H9 (cell line): ENCODE data around the gene CDC40. TPM values are rescaled to one million over a fixed set of nuclear protein-coding genes. Genes with fewer than 3 reads are reported as not detected.

Experiments
- DNase-seq: peaks from one replicate; pipeline ENCODE4 v3.0.0-alpha.2; 2017
- H2AFZ ChIP-seq: one replicate; pipeline ENCODE4 v1.6.1; 2013; ENCODE audit warnings: mild to moderate bottlenecking, low read length, control low read depth, moderate library complexity
- H2AK5ac ChIP-seq: 2 replicates; pipeline ENCODE4 v1.6.1; 2013; ENCODE audit warnings: low read length, control low read depth, mixed read lengths; ENCODE audit not compliant: insufficient read length
- H2BK120ac ChIP-seq: one replicate; pipeline ENCODE4 v1.6.1; 2013; ENCODE audit warnings: low read depth, mild to moderate bottlenecking, low read length, control low read depth, inconsistent platforms; ENCODE audit not compliant: poor library complexity, severe bottlenecking
- H2BK12ac ChIP-seq: 2 replicates; pipeline ENCODE4 v1.6.1; 2013; ENCODE audit warnings: low read length, control low read depth, mixed read lengths, low read depth; ENCODE audit not compliant: insufficient read length
- H2BK15ac ChIP-seq: 2 replicates; pipeline ENCODE4 v1.6.1; 2013; ENCODE audit warnings: low read depth, low read length, control low read depth
- H2BK20ac ChIP-seq: one replicate; pipeline ENCODE4 v1.6.1; 2013; ENCODE audit warnings: low read depth, mild to moderate bottlenecking, low read length, control low read depth, inconsistent platforms; ENCODE audit not compliant: poor library complexity, severe bottlenecking
- H2BK5ac ChIP-seq: 2 replicates; pipeline ENCODE4 v1.6.1; 2013; ENCODE audit warnings: low read length, control low read depth, mixed read lengths; ENCODE audit not compliant: insufficient read length
- H3K14ac ChIP-seq: 2 replicates; pipeline ENCODE4 v1.6.1; 2013; ENCODE audit warnings: low read length, control low read depth; ENCODE audit not compliant: insufficient read depth
- H3K18ac ChIP-seq: 2 replicates; pipeline ENCODE4 v1.6.1; 2013; ENCODE audit warnings: low read depth, mild to moderate bottlenecking, mixed read lengths, low read length, control low read depth; ENCODE audit not compliant: insufficient read length
- H3K23ac ChIP-seq: 2 replicates; pipeline ENCODE4 v1.6.1; 2013; ENCODE audit warnings: low read length, control low read depth, mixed read lengths, low read depth; ENCODE audit not compliant: insufficient read length
- H3K23me2 ChIP-seq: 2 replicates; pipeline ENCODE4 v1.6.1; 2013; ENCODE audit warnings: low read depth, mild to moderate bottlenecking, mixed read lengths, low read length, control low read depth; ENCODE audit not compliant: insufficient read length, poor library complexity, severe bottlenecking
- H3K27ac ChIP-seq: 2 replicates; pipeline ENCODE4 v1.5.1; 2013; ENCODE audit warnings: low read length, control low read depth, mixed read lengths, low read depth; ENCODE audit not compliant: insufficient read length
- H3K27me3 ChIP-seq: 2 replicates; pipeline ENCODE4 v1.6.1; 2013; ENCODE audit warnings: low read length, control low read depth, inconsistent platforms; ENCODE audit not compliant: insufficient read depth
- H3K4ac ChIP-seq: 2 replicates; pipeline ENCODE4 v1.6.1; 2013; ENCODE audit warnings: low read depth, mild to moderate bottlenecking, control low read depth, inconsistent platforms, low read length, moderate library complexity
- H3K4me1 ChIP-seq: 2 replicates; pipeline ENCODE4 v1.6.1; 2013; ENCODE audit warnings: low read length, control low read depth, inconsistent platforms; ENCODE audit not compliant: insufficient read depth
- H3K4me2 ChIP-seq: 2 replicates; pipeline ENCODE4 v1.6.1; 2013; ENCODE audit warnings: low read length, control low read depth, mixed read lengths; ENCODE audit not compliant: insufficient read length, insufficient read depth
- H3K56ac ChIP-seq: 2 replicates; pipeline ENCODE4 v1.6.1; 2013; ENCODE audit warnings: low read depth, mild to moderate bottlenecking, mixed read lengths, low read length, control low read depth; ENCODE audit not compliant: insufficient read length
- H3K79me1 ChIP-seq: 2 replicates; pipeline ENCODE4 v1.6.1; 2013; ENCODE audit warnings: low read depth, mild to moderate bottlenecking, moderate library complexity, low read length, control low read depth, inconsistent platforms; ENCODE audit not compliant: insufficient read depth, poor library complexity, severe bottlenecking
- H3K79me2 ChIP-seq: 2 replicates; pipeline ENCODE4 v1.6.1; 2013; ENCODE audit warnings: low read length, control low read depth, inconsistent platforms; ENCODE audit not compliant: insufficient read depth
- H3K9ac ChIP-seq: 2 replicates; pipeline ENCODE4 v1.6.1; 2013; ENCODE audit warnings: low read length, control low read depth, mixed read lengths; ENCODE audit not compliant: insufficient read length; ENCODE audit errors: extremely low read depth
- H3K9me3 ChIP-seq: one replicate; pipeline ENCODE4 v1.6.1; 2013; ENCODE audit warnings: low read depth, low read length, inconsistent platforms; ENCODE audit not compliant: control insufficient read depth
- H3T11ph ChIP-seq: one replicate; pipeline ENCODE4 v1.6.1; 2013; ENCODE audit warnings: mild to moderate bottlenecking, low read length, control low read depth, inconsistent platforms
- H4K20me1 ChIP-seq: one replicate; pipeline ENCODE4 v1.6.1; 2013; ENCODE audit not compliant: control insufficient read depth, insufficient read length, insufficient read depth
- H4K5ac ChIP-seq: 2 replicates; pipeline ENCODE4 v1.6.1; 2013; ENCODE audit warnings: low read depth, mild to moderate bottlenecking, mixed read lengths, low read length, control low read depth; ENCODE audit not compliant: insufficient read length
- H4K8ac ChIP-seq: replicated peaks from 2 replicates; pipeline ENCODE4 v1.6.1; 2013; ENCODE audit warnings: low read length, control low read depth, mixed read lengths, low read depth; ENCODE audit not compliant: insufficient read length
- H4K91ac ChIP-seq: 2 replicates; pipeline ENCODE4 v1.6.1; 2013; ENCODE audit warnings: low read depth, mild to moderate bottlenecking, moderate library complexity, mixed read lengths, low read length, control low read depth; ENCODE audit not compliant: insufficient read length
- H3K27ac Mint-ChIP-seq, 3 experiments: 2 replicates in 2 of 3; 3 replicates in 1 of 3; pipeline ENCODE4 v1.8.0; 2020 to 2021; ENCODE audit warnings: mixed read lengths in 3 of 3, mild to moderate bottlenecking in 1 of 3, moderate library complexity in 1 of 3
- H3K27me3 Mint-ChIP-seq: 2 replicates; pipeline ENCODE4 v1.8.0; 2021; ENCODE audit warnings: low read depth, mild to moderate bottlenecking, moderate library complexity, mixed read lengths
- H3K36me3 Mint-ChIP-seq, 3 experiments: 2 replicates in 2 of 3; 3 replicates in 1 of 3; pipeline ENCODE4 v1.8.0; 2020 to 2021; ENCODE audit warnings: low read depth in 3 of 3, mixed read lengths in 3 of 3; ENCODE audit not compliant: insufficient read depth in 1 of 3
- H3K4me1 Mint-ChIP-seq, 2 experiments: 2 replicates each; pipeline ENCODE4 v1.8.0; 2020; ENCODE audit warnings: mixed read lengths in 2 of 2
- H3K4me3 Mint-ChIP-seq, 2 experiments: 2 replicates in 1 of 2; 3 replicates in 1 of 2; pipeline ENCODE4 v1.8.0; 2020 to 2021; ENCODE audit warnings: mild to moderate bottlenecking in 2 of 2, mixed read lengths in 2 of 2, moderate library complexity in 1 of 2
- H3K9me3 Mint-ChIP-seq, 2 experiments: 2 replicates in 1 of 2; 3 replicates in 1 of 2; pipeline ENCODE4 v1.8.0; 2020; ENCODE audit warnings: mild to moderate bottlenecking in 2 of 2, mixed read lengths in 2 of 2, moderate library complexity in 1 of 2
- WGBS: extraction: QIAGEN DNeasy Blood & Tissue Kit; methylation state at CpG from one replicate; pipeline ENCODE4 v1.1.7; 2013; ENCODE audit warnings: missing lambda C conversion rate, low lambda C conversion rate, mixed read lengths; ENCODE audit not compliant: insufficient read length; ENCODE audit errors: extremely low coverage; 5-methylcytosine and 5-hydroxymethylcytosine counted together
- total RNA-seq: library from RNA; stranded (reverse); gene quantifications from 2 replicates; pipeline ENCODE4 v1.2.1, GENCODE V29; 2021
- TF ChIP-seq, protein P1 (sequence below): fragments of 200-600 bp; sonication (generic); conservative IDR thresholded peaks from 3 replicates; pipeline ENCODE4 v1.8.0; 2021; ENCODE audit warnings: antibody characterized with exemption, mild to moderate bottlenecking

The CDC40 gene
- total RNA-seq, 1 experiment from 2014 or later: 23.5 TPM

DNA sequence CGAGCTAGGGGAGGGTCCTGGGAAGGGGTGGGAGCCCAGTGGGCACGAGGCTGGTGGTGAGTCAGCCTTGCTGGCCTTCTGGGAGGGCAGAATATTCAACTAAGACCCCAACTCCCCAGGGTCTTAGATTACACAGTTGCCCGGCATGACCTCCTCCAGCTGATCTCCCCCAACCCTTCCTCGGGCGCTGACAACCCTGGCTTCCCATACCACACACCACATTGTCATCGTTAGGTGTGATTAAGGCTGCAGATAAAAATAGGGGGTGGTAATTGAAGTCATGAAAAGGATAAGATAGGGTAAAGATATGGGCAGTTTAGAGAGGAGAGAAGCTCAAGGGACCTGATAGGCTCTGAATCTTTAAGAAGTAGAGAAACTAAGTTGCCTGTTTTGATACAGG, 10.5 kb downstream of the CDC40 start:
- no peak overlapping the region for H2BK120ac ChIP-seq
- peaks cover 6% of the 10 kb centered on the region; the same call in 1 of the 2 replicates for H3K79me2 ChIP-seq
- H2BK15ac ChIP-seq: no peak overlapping the region
- no peak overlapping the region for H3K4me2 ChIP-seq
- H2AK5ac ChIP-seq: no peak overlapping the region
- Mint-ChIP-seq H3K27me3 (no peaks in the 10 kb centered on the region), H3K27ac (no peak overlapping the region), H3K4me1 (peaks cover 5 to 6% of the 10 kb centered on the region in 2 experiments), H3K9me3 (no peaks in the 10 kb centered on the region), H3K36me3 (peaks cover 9 to 16% (median 12%) of the 10 kb centered on the region in 3 experiments; a peak in 5 of 7 replicates), H3K4me3 (no peak overlapping the region)
- H3K4ac ChIP-seq: no peak overlapping the region
- no peak for DNase-seq
- TF ChIP-seq, protein P1, sequence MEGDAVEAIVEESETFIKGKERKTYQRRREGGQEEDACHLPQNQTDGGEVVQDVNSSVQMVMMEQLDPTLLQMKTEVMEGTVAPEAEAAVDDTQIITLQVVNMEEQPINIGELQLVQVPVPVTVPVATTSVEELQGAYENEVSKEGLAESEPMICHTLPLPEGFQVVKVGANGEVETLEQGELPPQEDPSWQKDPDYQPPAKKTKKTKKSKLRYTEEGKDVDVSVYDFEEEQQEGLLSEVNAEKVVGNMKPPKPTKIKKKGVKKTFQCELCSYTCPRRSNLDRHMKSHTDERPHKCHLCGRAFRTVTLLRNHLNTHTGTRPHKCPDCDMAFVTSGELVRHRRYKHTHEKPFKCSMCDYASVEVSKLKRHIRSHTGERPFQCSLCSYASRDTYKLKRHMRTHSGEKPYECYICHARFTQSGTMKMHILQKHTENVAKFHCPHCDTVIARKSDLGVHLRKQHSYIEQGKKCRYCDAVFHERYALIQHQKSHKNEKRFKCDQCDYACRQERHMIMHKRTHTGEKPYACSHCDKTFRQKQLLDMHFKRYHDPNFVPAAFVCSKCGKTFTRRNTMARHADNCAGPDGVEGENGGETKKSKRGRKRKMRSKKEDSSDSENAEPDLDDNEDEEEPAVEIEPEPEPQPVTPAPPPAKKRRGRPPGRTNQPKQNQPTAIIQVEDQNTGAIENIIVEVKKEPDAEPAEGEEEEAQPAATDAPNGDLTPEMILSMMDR: no peak
- H3K56ac ChIP-seq: no peak overlapping the region
- no peak overlapping the region for H3T11ph ChIP-seq
- H2BK5ac ChIP-seq: no peak overlapping the region
- no peak overlapping the region for H2BK20ac ChIP-seq
- no peak overlapping the region for H4K91ac ChIP-seq
- H3K23me2 ChIP-seq: no peaks in the 10 kb centered on the region
- no peaks in the 10 kb centered on the region for H3K4me1 ChIP-seq
- no peaks in the 10 kb centered on the region for H3K27me3 ChIP-seq
- H3K23ac ChIP-seq: no peak overlapping the region
- no peak overlapping the region for H4K8ac ChIP-seq
- no peak overlapping the region for H4K5ac ChIP-seq
- H2BK12ac ChIP-seq: no peak overlapping the region
- H3K79me1 ChIP-seq: no peaks in the 10 kb centered on the region
- no peak overlapping the region for H3K18ac ChIP-seq
- H3K27ac ChIP-seq: no peak overlapping the region
- H3K9ac ChIP-seq: no peak overlapping the region
- H3K14ac ChIP-seq: no peak overlapping the region
- H3K9me3 ChIP-seq: no peaks in the 10 kb centered on the region
- H4K20me1 ChIP-seq: no peaks in the 10 kb centered on the region
- H2AFZ ChIP-seq: no peak overlapping the region
- no CpG with 5 or more reads among the region's 6 CpGs for WGBS
